NCI-H2029 (cell line): Measurements from ENCODE around the gene MAB21L4.

ENCODE experiments used
- DNase-seq: peaks from one replicate; lab custom pipeline; 2025; lab: John Stamatoyannopoulos, UW

MAB21L4 gene

GRCh38 chr2:240876475-240877251 lies 19.3 kb downstream of the MAB21L4 start:
- no peak for DNase-seq

- no peak for DNase-seq
Observed at GRCh38 chr2:240876035-240876474, 19.9 kb downstream of the MAB21L4 start.

- DNase-seq = no peak
Observed at GRCh38 chr2:240875228-240876034, 20.5 kb downstream of the MAB21L4 start.

- no peak for DNase-seq
Observed at GRCh38 chr2:240874715-240875227, 21.2 kb downstream of the MAB21L4 start.

- DNase-seq = no peak
Observed at GRCh38 chr2:240873805-240874714, 21.9 kb downstream of the MAB21L4 start.

- DNase-seq = no peak
Observed at GRCh38 chr2:240873098-240873788, 22.7 kb downstream of the MAB21L4 start.

GRCh38 chr2:240872317-240873097 lies 23.4 kb downstream of the MAB21L4 start:
- no peak for DNase-seq

GRCh38 chr2:240871071-240871958 lies 24.6 kb downstream of the MAB21L4 start:
- no peak for DNase-seq

GRCh38 chr2:240869956-240870875 lies 25.7 kb downstream of the MAB21L4 start:
- DNase-seq = no peak

- no peak for DNase-seq
Observed at GRCh38 chr2:240869109-240869955, 26.6 kb downstream of the MAB21L4 start.

- DNase-seq = no peak
Observed at GRCh38 chr2:240868286-240869108, 27.5 kb downstream of the MAB21L4 start, which contains the start of gene AGXT. Gene AGXT, plus strand, starts transcription at chr2:240868824. Its CDS starts 42 bp downstream, at chr2:240868866.

GRCh38 chr2:240865391-240865790 lies 30.6 kb downstream of the MAB21L4 start:
- DNase-seq = no peak

GRCh38 chr2:240864475-240864874 lies 31.5 kb downstream of the MAB21L4 start:
- DNase-seq = no peak

GRCh38 chr2:240861547-240861946 lies 34.4 kb downstream of the MAB21L4 start:
- DNase-seq = no peak

- DNase-seq = no peak
Observed at GRCh38 chr2:240858871-240859270, 37.1 kb downstream of the MAB21L4 start.

- no peak for DNase-seq
Observed at GRCh38 chr2:240858321-240858720, 37.6 kb downstream of the MAB21L4 start.
